DND-41 (cell line): Measurements from ENCODE around the gene TTC39B.

Experiments used
- CTCF ChIP-seq: IDR thresholded peaks from 2 replicates; pipeline ENCODE4 v1.5.1; 2012; ENCODE audit warnings: borderline replicate concordance, low read length, moderate library complexity, mild to moderate bottlenecking; ENCODE audit not compliant: poor library complexity, severe bottlenecking; ENCODE audit errors: extremely low read depth
- EZH2 ChIP-seq: IDR thresholded peaks from 3 replicates; pipeline ENCODE4 v1.6.1; 2012; ENCODE audit warnings: borderline replicate concordance, low read depth, mild to moderate bottlenecking, moderate library complexity, low read length, inconsistent platforms; ENCODE audit not compliant: severe bottlenecking

DNA sequence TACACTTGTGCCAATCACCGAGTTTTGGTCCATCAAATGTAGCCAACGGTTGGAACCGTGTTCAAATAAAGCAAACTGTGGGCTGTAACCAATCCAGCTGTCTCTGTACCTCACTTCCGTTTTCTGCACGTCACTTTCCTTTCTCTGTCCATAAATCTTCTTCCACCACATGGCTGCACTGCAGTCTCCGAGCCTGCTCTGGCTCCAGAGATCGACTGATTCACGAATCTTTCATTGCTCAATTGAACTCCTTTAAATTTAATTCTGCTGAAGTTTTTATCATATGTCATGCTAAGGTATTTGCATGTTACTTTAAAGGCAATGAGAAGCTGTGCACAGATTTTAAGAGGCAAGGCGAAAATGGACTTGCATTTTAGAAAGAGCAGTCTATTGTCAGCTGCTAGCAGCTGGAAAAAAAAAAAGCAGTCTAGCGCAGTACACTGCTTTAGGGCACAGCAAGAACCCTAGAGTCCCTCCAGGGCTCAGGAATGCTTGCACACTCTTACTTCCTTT, 13.2 kb downstream of the TTC39B start:
- TF ChIP-seq CTCF (no peak), EZH2 (no peak)
